Parathyroid adenoma (tissue), 2 donors: ENCODE data around the gene MAP1LC3B.

Experiments
- H2AFZ ChIP-seq: fragments of 300-600 bp; sonication (generic); one replicate; pipeline ENCODE4 v1.7.0; 2017; ENCODE audit warnings: antibody characterized with exemption, mild to moderate bottlenecking
- H3K27ac ChIP-seq: fragments of 300-600 bp; sonication (generic); one replicate; pipeline ENCODE4 v1.7.0; 2017
- H3K27me3 ChIP-seq: fragments of 300-600 bp; sonication (generic); one replicate; pipeline ENCODE4 v1.7.0; 2017; ENCODE audit warnings: low read length; ENCODE audit not compliant: control insufficient read depth, insufficient read depth
- H3K36me3 ChIP-seq: fragments of 300-600 bp; sonication (generic); one replicate; pipeline ENCODE4 v1.7.0; 2017; ENCODE audit warnings: low read length; ENCODE audit not compliant: control insufficient read depth, insufficient read depth
- H3K4me1 ChIP-seq: fragments of 300-600 bp; sonication (generic); one replicate; pipeline ENCODE4 v1.7.0; 2017; ENCODE audit warnings: control low read depth
- H3K4me2 ChIP-seq: fragments of 300-600 bp; sonication (generic); one replicate; pipeline ENCODE4 v1.7.0; 2017; ENCODE audit warnings: low read length
- H3K4me3 ChIP-seq: fragments of 300-600 bp; sonication (generic); one replicate; pipeline ENCODE4 v1.7.0; 2017; ENCODE audit warnings: low read depth, low read length
- H3K79me2 ChIP-seq: fragments of 300-600 bp; sonication (generic); one replicate; pipeline ENCODE4 v1.7.0; 2017; ENCODE audit warnings: control low read depth
- H3K9ac ChIP-seq: fragments of 300-600 bp; sonication (generic); one replicate; pipeline ENCODE4 v1.7.0; 2017; ENCODE audit warnings: mild to moderate bottlenecking
- H3K9me3 ChIP-seq: fragments of 300-600 bp; sonication (generic); one replicate; pipeline ENCODE4 v1.7.0; 2017; ENCODE audit warnings: low read length; ENCODE audit not compliant: control insufficient read depth
- CTCF ChIP-seq: fragments of 300-600 bp; sonication (generic); IDR thresholded peaks from one replicate; pipeline ENCODE4 v1.7.0; 2017; ENCODE audit warnings: antibody characterized with exemption, mild to moderate bottlenecking
- donor health status: primary hyperparathyroidism.

Gene MAP1LC3B

GRCh38 chr16:87368029-87368770 is 23.9 kb upstream of the MAP1LC3B start:
- no peak overlapping the region for H3K4me3 ChIP-seq
- peaks cover 14% of the 10 kb centered on the region for H3K4me1 ChIP-seq
- H3K36me3 ChIP-seq = no peaks in the 10 kb centered on the region
- no peak overlapping the region for H2AFZ ChIP-seq
- H3K79me2 ChIP-seq = peaks cover 71% of the 10 kb centered on the region
- no peaks in the 10 kb centered on the region for H3K9me3 ChIP-seq
- TF ChIP-seq CTCF = no peak
- no peaks in the 10 kb centered on the region for H3K27me3 ChIP-seq
- no peak overlapping the region for H3K4me2 ChIP-seq
- no peak overlapping the region for H3K9ac ChIP-seq
- peak overlapping the region; percentile 17 for H3K27ac ChIP-seq

DNA sequence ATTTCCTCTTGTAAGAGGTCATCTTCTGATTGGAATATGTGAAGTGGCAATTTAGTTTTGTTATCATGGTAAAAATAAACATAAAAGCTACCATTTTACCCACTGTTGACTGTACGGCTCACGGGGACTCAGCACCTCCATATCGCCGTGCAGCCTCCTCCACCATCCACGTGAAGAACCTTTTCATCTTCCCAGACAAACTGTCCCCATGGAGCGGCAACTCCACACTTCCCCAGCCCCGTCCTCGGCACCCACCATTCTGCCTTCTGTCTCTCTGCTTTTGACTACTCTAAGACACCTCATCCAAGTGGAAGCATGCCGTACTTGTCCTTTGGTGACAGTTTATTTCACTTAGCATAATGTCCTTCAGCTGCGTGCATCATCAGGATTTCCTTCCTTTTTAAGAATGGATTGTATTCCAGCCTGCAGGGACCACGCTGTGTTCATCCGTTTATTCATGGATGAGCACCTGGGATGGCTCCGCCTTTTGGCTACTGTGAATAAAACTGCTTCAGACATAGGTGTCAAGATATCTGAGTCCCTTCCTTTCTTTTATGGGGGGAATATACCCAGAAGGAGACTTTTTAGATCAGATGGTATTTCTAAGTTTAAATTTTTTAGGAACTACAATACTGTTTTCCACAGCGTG is 22.9 kb upstream of the MAP1LC3B start:
- peaks cover 80% of the 10 kb centered on the region for H3K79me2 ChIP-seq
- no peak overlapping the region for H3K27ac ChIP-seq
- H3K36me3 ChIP-seq = no peaks in the 10 kb centered on the region
- no peak for TF ChIP-seq CTCF
- no peak overlapping the region for H2AFZ ChIP-seq
- no peak overlapping the region for H3K4me3 ChIP-seq
- no peak overlapping the region for H3K9ac ChIP-seq
- no peaks in the 10 kb centered on the region for H3K9me3 ChIP-seq
- H3K4me2 ChIP-seq = no peak overlapping the region
- peaks cover 7% of the 10 kb centered on the region for H3K4me1 ChIP-seq
- H3K27me3 ChIP-seq = no peaks in the 10 kb centered on the region

DNA sequence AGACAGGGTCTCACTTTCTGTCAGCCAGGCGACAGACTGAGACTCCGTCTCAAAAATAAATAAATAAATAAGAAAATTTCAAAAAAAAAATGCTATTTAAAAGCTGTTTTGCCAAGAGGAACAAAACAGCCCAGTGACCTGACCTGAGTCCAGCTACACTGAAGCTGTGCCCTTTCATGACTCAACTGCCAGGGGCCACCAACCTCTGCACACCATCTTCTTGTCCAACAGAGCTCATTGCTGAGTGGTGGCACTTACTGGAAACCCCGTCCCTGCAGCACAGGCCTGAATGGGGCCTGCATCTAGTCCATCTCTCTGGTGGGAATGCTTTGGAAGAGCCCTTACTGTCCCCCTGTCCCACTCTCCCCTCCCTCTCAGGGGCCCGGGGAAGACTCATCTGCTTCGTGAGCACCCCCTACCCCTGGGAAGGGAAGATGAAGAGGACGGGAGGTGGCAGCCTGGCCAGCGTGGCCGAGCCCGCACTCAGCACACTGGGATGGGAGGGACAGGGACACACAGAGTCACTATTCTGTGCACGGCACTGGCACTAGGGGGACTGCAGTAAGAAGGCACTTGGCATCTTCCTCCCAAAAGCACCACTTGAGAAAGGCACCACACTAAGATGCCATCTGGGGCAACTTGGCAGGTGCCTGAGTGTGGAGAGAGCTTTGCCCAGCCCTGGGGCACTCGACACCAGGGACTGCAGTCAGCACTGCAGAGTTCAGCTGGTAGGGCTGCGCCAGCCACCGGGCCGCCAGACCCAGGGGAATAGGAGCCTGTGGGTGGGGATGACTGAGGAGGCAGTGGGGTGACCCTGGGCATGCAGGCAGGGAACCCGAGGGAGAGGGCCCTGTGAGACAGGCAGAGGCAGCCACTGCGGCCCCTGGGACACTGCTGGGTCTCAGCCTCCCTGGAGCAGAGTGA is 22.1 kb upstream of the MAP1LC3B start:
- H3K4me1 ChIP-seq = peaks cover 3% of the 10 kb centered on the region
- H3K9ac ChIP-seq = no peak overlapping the region
- H2AFZ ChIP-seq = no peak overlapping the region

GRCh38 chr16:87371261-87371866 is 20.8 kb upstream of the MAP1LC3B start:
- no peak overlapping the region for H3K9ac ChIP-seq
- H3K27ac ChIP-seq = no peak overlapping the region
- H3K4me3 ChIP-seq = no peak overlapping the region
- H3K27me3 ChIP-seq = no peaks in the 10 kb centered on the region
- no peaks in the 10 kb centered on the region for H3K36me3 ChIP-seq
- no peak overlapping the region for H2AFZ ChIP-seq
- no peaks in the 10 kb centered on the region for H3K9me3 ChIP-seq
- TF ChIP-seq CTCF = no peak
- H3K4me2 ChIP-seq = no peak overlapping the region
- H3K4me1 ChIP-seq = no peaks in the 10 kb centered on the region
- H3K79me2 ChIP-seq = peaks cover 89% of the 10 kb centered on the region

More for the DNA sequence above, 22.1 kb upstream of the MAP1LC3B start:
- Histone ChIP-seq H3K4me2 (no peak overlapping the region), H3K27me3 (no peaks in the 10 kb centered on the region), H3K79me2 (peaks cover 88% of the 10 kb centered on the region), H3K4me3 (no peak overlapping the region), H3K27ac (no peak overlapping the region), H3K9me3 (no peaks in the 10 kb centered on the region), H3K36me3 (no peaks in the 10 kb centered on the region)
- no peak for TF ChIP-seq CTCF
